HEK293 (cell line): Measurements from ENCODE around the gene RPL36A.

ENCODE experiments used
- BCL11B ChIP-seq: fragments of 450-650 bp; formaldehyde crosslinking; IDR thresholded peaks from 2 replicates; pipeline ENCODE4 v1.5.1; 2016; ENCODE audit warnings: low read depth, missing biosample characterization, missing genetic modification characterization
- GLIS2 ChIP-seq: fragments of 450-650 bp; formaldehyde crosslinking; IDR thresholded peaks from 2 replicates; pipeline ENCODE4 v1.5.1; 2016; ENCODE audit warnings: missing biosample characterization, missing genetic modification characterization
- HOXD13 ChIP-seq: sonication (generic); formaldehyde crosslinking; IDR thresholded peaks from 2 replicates; pipeline ENCODE4 v1.8.0; 2022; ENCODE audit warnings: missing genetic modification reagents, borderline replicate concordance
- KLF16 ChIP-seq: fragments of 450-650 bp; formaldehyde crosslinking; IDR thresholded peaks from 2 replicates; pipeline ENCODE4 v1.5.1; 2017; ENCODE audit warnings: missing biosample characterization, missing genetic modification characterization
- SP7 ChIP-seq: fragments of 450-650 bp; formaldehyde crosslinking; IDR thresholded peaks from 2 replicates; pipeline ENCODE4 v1.5.1; 2016; ENCODE audit warnings: missing biosample characterization, missing genetic modification characterization
- ZEB2 ChIP-seq: fragments of 450-650 bp; formaldehyde crosslinking; IDR thresholded peaks from 2 replicates; pipeline ENCODE4 v1.5.1; 2016; ENCODE audit warnings: missing biosample characterization, missing genetic modification characterization
- ZFP69B ChIP-seq: fragments of 450-650 bp; formaldehyde crosslinking; IDR thresholded peaks from 2 replicates; pipeline ENCODE4 v1.5.1; 2016; ENCODE audit warnings: missing biosample characterization, missing genetic modification characterization
- ZNF10 ChIP-seq: fragments of 450-650 bp; formaldehyde crosslinking; IDR thresholded peaks from 2 replicates; pipeline ENCODE4 v1.5.1; 2017; ENCODE audit warnings: missing biosample characterization, missing genetic modification characterization
- ZNF121 ChIP-seq: fragments of 450-650 bp; formaldehyde crosslinking; IDR thresholded peaks from 2 replicates; pipeline ENCODE4 v1.5.1; 2016; ENCODE audit warnings: missing biosample characterization, missing genetic modification characterization
- ZNF335 ChIP-seq: fragments of 450-650 bp; formaldehyde crosslinking; conservative IDR thresholded peaks from 2 replicates; pipeline ENCODE4 v1.5.1; 2016; ENCODE audit warnings: missing biosample characterization, missing genetic modification characterization
- ZNF37A ChIP-seq: fragments of 450-650 bp; IDR thresholded peaks from 2 replicates; pipeline ENCODE4 v1.5.1; 2018; ENCODE audit warnings: missing biosample characterization, missing genetic modification characterization
- ZNF404 ChIP-seq: fragments of 450-650 bp; formaldehyde crosslinking; IDR thresholded peaks from 2 replicates; pipeline ENCODE4 v1.5.1; 2017; ENCODE audit warnings: missing biosample characterization, missing genetic modification characterization
- ZNF433 ChIP-seq: fragments of 450-650 bp; formaldehyde crosslinking; IDR thresholded peaks from 2 replicates; pipeline ENCODE4 v1.5.1; 2016; ENCODE audit warnings: missing biosample characterization, missing genetic modification characterization, low read depth
- ZNF530 ChIP-seq: fragments of 450-650 bp; formaldehyde crosslinking; IDR thresholded peaks from 2 replicates; pipeline ENCODE4 v1.5.1; 2016; ENCODE audit warnings: low read depth, missing biosample characterization, missing genetic modification characterization
- ZNF558 ChIP-seq: fragments of 450-650 bp; formaldehyde crosslinking; IDR thresholded peaks from 2 replicates; pipeline ENCODE4 v1.5.1; 2016; ENCODE audit warnings: missing biosample characterization, missing genetic modification characterization
- ZNF600 ChIP-seq: fragments of 450-650 bp; formaldehyde crosslinking; IDR thresholded peaks from 2 replicates; pipeline ENCODE4 v1.5.1; 2016; ENCODE audit warnings: missing biosample characterization, missing genetic modification characterization
- ZNF76 ChIP-seq: fragments of 450-650 bp; formaldehyde crosslinking; IDR thresholded peaks from 2 replicates; pipeline ENCODE4; 2016; ENCODE audit warnings: low read depth, missing biosample characterization, missing genetic modification characterization, borderline replicate concordance
- ZNF768 ChIP-seq: fragments of 450-650 bp; formaldehyde crosslinking; IDR thresholded peaks from 2 replicates; pipeline ENCODE4 v1.5.1; 2018; ENCODE audit warnings: missing biosample characterization, mild to moderate bottlenecking, missing genetic modification characterization
- ZSCAN23 ChIP-seq: fragments of 450-650 bp; formaldehyde crosslinking; IDR thresholded peaks from 2 replicates; pipeline ENCODE4 v1.5.1; 2016; ENCODE audit warnings: missing biosample characterization, missing genetic modification characterization
- ZXDB ChIP-seq: fragments of 450-650 bp; formaldehyde crosslinking; IDR thresholded peaks from 2 replicates; pipeline ENCODE4 v1.5.1; 2016; ENCODE audit warnings: missing biosample characterization, missing genetic modification characterization
- TF ChIP-seq, protein P1 (sequence below): fragments of 450-650 bp; formaldehyde crosslinking; IDR thresholded peaks from 2 replicates; pipeline ENCODE4 v1.5.1; 2016; ENCODE audit warnings: missing biosample characterization, missing genetic modification characterization
- TF ChIP-seq, protein P2 (sequence below): fragments of 450-650 bp; formaldehyde crosslinking; IDR thresholded peaks from 2 replicates; pipeline ENCODE4 v1.5.1; 2016; ENCODE audit warnings: missing biosample characterization, missing genetic modification characterization
- TF ChIP-seq, protein P3 (sequence below): fragments of 450-650 bp; formaldehyde crosslinking; IDR thresholded peaks from 2 replicates; pipeline ENCODE4 v1.5.1; 2017; ENCODE audit warnings: missing biosample characterization, missing genetic modification characterization
- TF ChIP-seq, protein P4 (sequence below): fragments of 450-650 bp; formaldehyde crosslinking; IDR thresholded peaks from 2 replicates; pipeline ENCODE4 v1.5.1; 2016; ENCODE audit warnings: missing biosample characterization, missing genetic modification characterization
- TF ChIP-seq, protein P5 (sequence below): fragments of 450-650 bp; formaldehyde crosslinking; IDR thresholded peaks from 2 replicates; pipeline ENCODE4 v1.5.1; 2016; ENCODE audit warnings: missing biosample characterization, missing genetic modification characterization
- TF ChIP-seq, protein P6 (sequence below): fragments of 450-650 bp; IDR thresholded peaks from 2 replicates; pipeline ENCODE4 v1.5.1; 2018; ENCODE audit warnings: missing biosample characterization, mild to moderate bottlenecking, missing genetic modification characterization
- TF ChIP-seq, protein P7 (sequence below): fragments of 450-650 bp; formaldehyde crosslinking; IDR thresholded peaks from 2 replicates; pipeline ENCODE4 v1.5.1; 2016; ENCODE audit warnings: missing biosample characterization, missing genetic modification characterization

The RPL36A gene

DNA sequence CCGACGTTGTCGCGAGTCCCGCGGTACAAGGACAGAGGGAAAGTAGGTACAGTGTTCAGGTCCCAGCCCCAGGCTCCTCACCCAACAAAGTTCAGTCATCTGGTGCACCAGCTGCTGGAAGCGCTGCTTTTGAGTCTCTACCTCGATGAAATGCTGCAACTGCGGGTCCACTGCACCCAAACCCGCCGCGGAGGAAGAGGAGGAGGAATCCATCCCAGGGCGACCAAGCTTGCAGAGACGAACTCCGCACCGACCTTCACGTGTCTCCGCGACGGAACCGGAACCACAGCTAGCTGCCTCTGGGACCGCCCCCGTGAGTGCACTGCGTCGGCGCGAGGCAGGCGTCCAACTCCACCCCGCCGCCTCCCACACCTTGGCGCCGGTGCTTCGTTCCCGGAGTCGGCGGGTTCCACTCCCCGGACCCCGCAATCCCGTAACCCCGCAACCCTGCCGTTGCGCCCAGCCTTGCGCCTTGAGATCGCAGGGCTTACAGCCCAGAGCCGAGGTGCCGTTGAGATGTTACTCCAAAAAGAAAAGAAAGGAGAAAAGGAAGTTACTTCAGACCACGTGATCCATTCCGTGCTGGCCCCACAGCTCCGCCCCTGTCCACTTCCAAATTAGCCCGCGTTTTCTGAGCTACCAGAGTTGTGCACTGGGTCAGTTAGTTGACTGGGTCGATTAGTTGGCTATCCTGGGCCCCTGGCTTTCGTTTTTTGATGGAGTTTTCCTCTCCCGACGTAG lies 42.2 kb upstream of the RPL36A start, which contains the start of gene TIMM8A (continued):
- TF ChIP-seq, protein P1, sequence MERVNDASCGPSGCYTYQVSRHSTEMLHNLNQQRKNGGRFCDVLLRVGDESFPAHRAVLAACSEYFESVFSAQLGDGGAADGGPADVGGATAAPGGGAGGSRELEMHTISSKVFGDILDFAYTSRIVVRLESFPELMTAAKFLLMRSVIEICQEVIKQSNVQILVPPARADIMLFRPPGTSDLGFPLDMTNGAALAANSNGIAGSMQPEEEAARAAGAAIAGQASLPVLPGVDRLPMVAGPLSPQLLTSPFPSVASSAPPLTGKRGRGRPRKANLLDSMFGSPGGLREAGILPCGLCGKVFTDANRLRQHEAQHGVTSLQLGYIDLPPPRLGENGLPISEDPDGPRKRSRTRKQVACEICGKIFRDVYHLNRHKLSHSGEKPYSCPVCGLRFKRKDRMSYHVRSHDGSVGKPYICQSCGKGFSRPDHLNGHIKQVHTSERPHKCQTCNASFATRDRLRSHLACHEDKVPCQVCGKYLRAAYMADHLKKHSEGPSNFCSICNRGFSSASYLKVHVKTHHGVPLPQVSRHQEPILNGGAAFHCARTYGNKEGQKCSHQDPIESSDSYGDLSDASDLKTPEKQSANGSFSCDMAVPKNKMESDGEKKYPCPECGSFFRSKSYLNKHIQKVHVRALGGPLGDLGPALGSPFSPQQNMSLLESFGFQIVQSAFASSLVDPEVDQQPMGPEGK (tag by site-specific recombination), result peak; percentile 83
- TF ChIP-seq HOXD13 (CRISPR knock-in tag), result no peak
- no peak for TF ChIP-seq ZNF37A
- TF ChIP-seq ZNF404 (tag by site-specific recombination), result no peak
- TF ChIP-seq, protein P2, sequence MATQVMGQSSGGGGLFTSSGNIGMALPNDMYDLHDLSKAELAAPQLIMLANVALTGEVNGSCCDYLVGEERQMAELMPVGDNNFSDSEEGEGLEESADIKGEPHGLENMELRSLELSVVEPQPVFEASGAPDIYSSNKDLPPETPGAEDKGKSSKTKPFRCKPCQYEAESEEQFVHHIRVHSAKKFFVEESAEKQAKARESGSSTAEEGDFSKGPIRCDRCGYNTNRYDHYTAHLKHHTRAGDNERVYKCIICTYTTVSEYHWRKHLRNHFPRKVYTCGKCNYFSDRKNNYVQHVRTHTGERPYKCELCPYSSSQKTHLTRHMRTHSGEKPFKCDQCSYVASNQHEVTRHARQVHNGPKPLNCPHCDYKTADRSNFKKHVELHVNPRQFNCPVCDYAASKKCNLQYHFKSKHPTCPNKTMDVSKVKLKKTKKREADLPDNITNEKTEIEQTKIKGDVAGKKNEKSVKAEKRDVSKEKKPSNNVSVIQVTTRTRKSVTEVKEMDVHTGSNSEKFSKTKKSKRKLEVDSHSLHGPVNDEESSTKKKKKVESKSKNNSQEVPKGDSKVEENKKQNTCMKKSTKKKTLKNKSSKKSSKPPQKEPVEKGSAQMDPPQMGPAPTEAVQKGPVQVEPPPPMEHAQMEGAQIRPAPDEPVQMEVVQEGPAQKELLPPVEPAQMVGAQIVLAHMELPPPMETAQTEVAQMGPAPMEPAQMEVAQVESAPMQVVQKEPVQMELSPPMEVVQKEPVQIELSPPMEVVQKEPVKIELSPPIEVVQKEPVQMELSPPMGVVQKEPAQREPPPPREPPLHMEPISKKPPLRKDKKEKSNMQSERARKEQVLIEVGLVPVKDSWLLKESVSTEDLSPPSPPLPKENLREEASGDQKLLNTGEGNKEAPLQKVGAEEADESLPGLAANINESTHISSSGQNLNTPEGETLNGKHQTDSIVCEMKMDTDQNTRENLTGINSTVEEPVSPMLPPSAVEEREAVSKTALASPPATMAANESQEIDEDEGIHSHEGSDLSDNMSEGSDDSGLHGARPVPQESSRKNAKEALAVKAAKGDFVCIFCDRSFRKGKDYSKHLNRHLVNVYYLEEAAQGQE (tag by site-specific recombination), result no peak
- no peak for TF ChIP-seq ZNF10 (tag by site-specific recombination)
- TF ChIP-seq ZNF530, result no peak
- TF ChIP-seq, protein P3, sequence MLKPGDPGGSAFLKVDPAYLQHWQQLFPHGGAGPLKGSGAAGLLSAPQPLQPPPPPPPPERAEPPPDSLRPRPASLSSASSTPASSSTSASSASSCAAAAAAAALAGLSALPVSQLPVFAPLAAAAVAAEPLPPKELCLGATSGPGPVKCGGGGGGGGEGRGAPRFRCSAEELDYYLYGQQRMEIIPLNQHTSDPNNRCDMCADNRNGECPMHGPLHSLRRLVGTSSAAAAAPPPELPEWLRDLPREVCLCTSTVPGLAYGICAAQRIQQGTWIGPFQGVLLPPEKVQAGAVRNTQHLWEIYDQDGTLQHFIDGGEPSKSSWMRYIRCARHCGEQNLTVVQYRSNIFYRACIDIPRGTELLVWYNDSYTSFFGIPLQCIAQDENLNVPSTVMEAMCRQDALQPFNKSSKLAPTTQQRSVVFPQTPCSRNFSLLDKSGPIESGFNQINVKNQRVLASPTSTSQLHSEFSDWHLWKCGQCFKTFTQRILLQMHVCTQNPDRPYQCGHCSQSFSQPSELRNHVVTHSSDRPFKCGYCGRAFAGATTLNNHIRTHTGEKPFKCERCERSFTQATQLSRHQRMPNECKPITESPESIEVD (tag by site-specific recombination), result no peak
- peak; percentile 97 for TF ChIP-seq ZFP69B
- peak; percentile 50; the same call in 1 of the 2 replicates for TF ChIP-seq GLIS2 (tag by site-specific recombination)
- TF ChIP-seq ZNF121 (tag by site-specific recombination), result no peak
- peak; percentile 73 for TF ChIP-seq KLF16 (tag by site-specific recombination)
- 0 out of 2 replicates have a peak, but pooled peaks have one; percentile 8 for TF ChIP-seq ZSCAN23
- TF ChIP-seq ZEB2 (tag by site-specific recombination), result peak; percentile 94
- TF ChIP-seq, protein P4, sequence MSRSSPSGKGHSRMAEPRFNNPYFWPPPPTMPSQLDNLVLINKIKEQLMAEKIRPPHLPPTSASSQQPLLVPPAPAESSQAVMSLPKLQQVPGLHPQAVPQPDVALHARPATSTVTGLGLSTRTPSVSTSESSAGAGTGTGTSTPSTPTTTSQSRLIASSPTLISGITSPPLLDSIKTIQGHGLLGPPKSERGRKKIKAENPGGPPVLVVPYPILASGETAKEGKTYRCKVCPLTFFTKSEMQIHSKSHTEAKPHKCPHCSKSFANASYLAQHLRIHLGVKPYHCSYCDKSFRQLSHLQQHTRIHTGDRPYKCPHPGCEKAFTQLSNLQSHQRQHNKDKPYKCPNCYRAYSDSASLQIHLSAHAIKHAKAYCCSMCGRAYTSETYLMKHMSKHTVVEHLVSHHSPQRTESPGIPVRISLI, result no peak
- no peak for TF ChIP-seq ZNF433 (tag by site-specific recombination)
- TF ChIP-seq, protein P5, sequence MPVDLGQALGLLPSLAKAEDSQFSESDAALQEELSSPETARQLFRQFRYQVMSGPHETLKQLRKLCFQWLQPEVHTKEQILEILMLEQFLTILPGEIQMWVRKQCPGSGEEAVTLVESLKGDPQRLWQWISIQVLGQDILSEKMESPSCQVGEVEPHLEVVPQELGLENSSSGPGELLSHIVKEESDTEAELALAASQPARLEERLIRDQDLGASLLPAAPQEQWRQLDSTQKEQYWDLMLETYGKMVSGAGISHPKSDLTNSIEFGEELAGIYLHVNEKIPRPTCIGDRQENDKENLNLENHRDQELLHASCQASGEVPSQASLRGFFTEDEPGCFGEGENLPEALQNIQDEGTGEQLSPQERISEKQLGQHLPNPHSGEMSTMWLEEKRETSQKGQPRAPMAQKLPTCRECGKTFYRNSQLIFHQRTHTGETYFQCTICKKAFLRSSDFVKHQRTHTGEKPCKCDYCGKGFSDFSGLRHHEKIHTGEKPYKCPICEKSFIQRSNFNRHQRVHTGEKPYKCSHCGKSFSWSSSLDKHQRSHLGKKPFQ, result no peak
- TF ChIP-seq, protein P6, sequence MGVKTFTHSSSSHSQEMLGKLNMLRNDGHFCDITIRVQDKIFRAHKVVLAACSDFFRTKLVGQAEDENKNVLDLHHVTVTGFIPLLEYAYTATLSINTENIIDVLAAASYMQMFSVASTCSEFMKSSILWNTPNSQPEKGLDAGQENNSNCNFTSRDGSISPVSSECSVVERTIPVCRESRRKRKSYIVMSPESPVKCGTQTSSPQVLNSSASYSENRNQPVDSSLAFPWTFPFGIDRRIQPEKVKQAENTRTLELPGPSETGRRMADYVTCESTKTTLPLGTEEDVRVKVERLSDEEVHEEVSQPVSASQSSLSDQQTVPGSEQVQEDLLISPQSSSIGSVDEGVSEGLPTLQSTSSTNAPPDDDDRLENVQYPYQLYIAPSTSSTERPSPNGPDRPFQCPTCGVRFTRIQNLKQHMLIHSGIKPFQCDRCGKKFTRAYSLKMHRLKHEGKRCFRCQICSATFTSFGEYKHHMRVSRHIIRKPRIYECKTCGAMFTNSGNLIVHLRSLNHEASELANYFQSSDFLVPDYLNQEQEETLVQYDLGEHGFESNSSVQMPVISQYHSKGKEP, result no peak
- 0 out of 2 replicates have a peak, but pooled peaks have one; percentile 9 for TF ChIP-seq BCL11B (tag by site-specific recombination)
- TF ChIP-seq ZNF768 (tag by site-specific recombination), result no peak
- TF ChIP-seq, protein P7, sequence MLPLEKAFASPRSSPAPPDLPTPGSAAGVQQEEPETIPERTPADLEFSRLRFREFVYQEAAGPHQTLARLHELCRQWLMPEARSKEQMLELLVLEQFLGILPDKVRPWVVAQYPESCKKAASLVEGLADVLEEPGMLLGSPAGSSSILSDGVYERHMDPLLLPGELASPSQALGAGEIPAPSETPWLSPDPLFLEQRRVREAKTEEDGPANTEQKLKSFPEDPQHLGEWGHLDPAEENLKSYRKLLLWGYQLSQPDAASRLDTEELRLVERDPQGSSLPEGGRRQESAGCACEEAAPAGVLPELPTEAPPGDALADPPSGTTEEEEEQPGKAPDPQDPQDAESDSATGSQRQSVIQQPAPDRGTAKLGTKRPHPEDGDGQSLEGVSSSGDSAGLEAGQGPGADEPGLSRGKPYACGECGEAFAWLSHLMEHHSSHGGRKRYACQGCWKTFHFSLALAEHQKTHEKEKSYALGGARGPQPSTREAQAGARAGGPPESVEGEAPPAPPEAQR, result no peak
- peak; percentile 77; the same call in 1 of the 2 replicates for TF ChIP-seq ZNF76 (tag by site-specific recombination)
- peak; percentile 88; the same call in 1 of the 2 replicates for TF ChIP-seq ZXDB
- TF ChIP-seq ZNF600 (tag by site-specific recombination), result peak; percentile 92
- TF ChIP-seq ZNF335 (tag by site-specific recombination), result peak; percentile 94; the same call in 1 of the 2 replicates
- TF ChIP-seq SP7 (tag by site-specific recombination), result peak; percentile 86
- TF ChIP-seq ZNF558 (tag by site-specific recombination), result no peak
